SKM-1 treated with dmso at 0.1 percent for 144 hours (cell line): ENCODE results near the gene COL9A2.

Experiments
- DNase-seq: peaks from one replicate; lab custom pipeline; 2025; ENCODE audit not compliant: unreplicated experiment; lab: John Stamatoyannopoulos, UW

Gene COL9A2

DNA sequence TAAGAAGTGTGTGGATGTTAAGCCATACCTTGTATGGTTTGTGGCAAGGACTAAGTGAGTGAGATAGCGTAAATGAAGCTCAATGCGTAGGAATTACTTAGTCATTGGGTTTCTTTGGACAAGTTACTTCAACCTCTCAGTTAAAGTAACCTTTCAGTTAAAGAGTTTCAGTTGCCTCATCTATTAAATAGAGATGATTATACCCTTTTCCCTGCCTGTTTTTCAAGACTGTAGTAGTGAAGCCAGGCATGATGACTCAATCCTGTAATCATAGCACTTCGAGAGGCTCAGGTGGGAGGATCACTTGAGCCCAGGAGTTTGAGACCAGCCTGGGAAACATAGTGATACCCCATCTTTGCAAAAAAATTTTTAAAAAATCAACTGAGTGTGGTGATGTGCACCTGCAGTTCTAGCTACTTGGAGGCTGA, 52.7 kb downstream of the COL9A2 start:
- no peak for DNase-seq

DNA sequence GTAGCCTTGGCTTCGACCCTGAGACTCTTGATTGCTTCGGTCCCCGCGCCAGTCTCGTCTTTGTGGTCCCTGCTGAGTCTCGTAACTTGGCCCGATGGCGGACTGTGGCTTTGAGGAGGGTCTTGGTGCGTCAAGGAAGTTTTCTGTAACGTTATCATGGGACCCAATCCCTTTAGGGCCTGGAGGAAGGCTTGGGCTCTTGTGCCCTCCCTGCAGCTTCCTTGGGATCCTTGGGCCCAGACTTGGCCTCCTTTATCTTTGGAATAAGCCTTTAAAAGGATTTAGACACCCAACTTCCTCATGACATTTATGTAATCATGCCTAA, 58.7 kb downstream of the COL9A2 start:
- DNase-seq, result no peak

DNA sequence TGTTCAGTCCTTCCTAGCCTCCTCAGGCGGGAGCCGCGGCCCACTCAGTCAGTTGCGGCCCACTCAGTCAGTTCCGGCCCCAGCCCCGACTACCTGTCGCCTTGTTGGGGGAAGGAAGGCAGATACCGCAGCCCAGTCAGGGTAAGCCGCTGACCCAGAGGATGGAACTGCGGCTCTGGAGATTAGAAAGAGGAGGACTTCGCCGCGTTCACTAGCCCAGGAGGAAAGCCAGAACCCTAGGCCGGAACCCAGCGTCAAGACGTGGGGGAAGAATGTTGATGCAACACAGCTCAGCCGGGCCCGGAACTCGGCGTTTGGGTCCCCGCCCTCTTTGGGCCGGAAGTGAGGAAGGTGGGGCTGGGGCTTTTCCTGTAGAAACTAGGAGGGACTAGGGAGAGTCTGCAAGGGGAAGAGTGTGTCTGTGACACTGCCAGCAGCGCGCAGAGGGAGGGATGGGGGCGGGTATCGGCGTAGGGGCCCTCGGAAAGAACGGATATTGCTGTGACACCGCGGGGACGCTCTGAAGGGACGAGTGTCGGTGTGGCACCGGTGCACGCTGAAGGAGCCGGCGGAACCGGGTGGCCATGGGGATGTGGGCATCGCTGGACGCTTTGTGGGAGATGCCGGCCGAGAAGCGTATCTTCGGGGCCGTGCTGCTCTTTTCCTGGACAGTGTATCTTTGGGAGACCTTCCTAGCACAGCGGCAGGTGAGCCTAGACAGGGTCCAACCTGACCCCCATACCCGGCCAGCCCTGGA, 59.2 kb downstream of the COL9A2 start, which contains the start of gene ZMPSTE24:
Gene ZMPSTE24 (plus strand): TSS at position 549 of the 757 bp plus-strand sequence. CDS start 36 bp downstream, at position 585.
- DNase-seq, result peak; percentile 95

DNA sequence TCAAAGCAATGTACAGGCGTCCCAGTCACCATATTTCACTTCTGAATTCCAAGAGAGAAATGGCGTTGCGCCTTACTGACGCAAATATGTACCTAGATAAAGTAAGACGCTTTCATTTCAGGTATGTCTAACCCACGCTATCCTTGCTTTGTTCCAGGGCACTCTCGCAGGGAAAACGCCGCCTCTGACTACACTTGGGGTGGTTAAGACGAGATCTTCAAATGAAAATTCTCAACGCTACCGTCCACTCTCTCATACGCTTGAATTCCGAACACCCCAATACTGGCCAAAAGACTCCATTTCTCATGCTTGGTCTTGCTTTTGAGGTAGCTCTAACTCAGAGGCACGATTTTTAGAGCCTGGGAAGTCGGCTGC, 59.8 kb downstream of the COL9A2 start:
- DNase-seq, result no peak

DNA sequence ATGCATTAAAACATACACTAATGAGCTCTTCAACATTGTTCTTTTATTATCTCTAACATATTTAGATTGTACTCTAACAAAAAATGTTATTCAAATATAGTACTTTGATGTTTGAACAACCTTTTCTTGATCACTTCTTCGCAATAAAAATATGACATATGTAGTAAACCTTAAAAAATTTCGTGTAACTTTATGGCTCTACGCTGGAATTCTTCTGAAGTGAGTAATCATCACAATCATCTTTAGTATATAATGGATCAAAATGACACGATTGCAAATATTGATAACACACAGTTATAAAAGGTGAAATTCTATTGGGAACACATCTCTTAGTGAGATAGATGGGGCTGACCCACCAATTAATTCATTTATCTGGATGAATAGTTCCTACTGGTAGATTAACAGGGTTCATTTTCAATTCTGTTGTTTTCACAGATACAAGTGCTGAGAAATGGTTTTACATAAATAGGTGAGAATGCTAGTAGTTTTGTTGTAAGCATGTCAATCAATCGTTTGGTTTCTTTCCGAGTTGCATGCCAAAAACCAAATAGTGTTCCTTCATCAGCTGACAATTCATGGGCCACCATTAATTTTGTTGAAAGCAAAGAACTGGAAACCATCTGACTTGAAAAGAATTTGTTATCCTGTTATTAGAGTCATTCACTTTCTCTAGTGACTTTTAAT, 60.5 kb downstream of the COL9A2 start:
- no peak for DNase-seq

DNA sequence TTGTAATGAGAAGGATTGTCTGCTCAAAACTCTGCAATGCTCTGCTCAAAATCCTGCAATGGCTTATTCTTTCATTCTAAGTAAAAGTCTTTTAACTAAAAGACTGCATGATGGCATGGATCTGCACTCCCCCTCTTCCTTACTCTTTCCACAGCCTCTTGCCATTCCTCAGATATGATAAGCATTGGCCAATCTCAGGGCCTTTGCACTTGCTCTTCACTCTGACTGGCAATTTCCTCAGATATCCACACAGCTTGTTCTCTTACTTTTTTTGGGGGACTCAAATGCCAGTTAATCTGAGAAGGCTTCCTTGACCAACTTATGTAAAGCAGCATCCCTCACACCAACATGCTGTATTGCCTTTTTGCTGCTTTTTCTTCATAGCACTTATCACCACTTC, 61.9 kb downstream of the COL9A2 start:
- no peak for DNase-seq

DNA sequence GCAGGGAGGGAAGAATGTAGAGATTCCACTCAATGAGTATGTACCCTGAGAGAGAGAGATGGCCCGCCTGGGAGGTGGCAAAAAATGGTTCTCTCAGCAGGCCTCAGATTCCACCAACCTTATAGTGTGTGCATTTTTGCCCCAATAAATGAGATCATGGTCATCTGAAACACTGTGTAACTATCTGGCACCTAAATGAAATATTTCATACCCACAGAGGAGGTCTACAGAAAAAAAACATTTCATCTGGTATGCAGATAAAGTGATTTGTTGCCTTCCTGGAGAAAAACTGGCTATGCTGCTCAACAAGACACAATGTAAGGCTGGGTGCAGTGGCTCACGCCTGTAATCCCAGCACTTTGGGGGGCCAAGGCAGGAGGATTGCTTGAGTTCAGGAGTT, 64.5 kb downstream of the COL9A2 start:
- DNase-seq, result no peak

DNA sequence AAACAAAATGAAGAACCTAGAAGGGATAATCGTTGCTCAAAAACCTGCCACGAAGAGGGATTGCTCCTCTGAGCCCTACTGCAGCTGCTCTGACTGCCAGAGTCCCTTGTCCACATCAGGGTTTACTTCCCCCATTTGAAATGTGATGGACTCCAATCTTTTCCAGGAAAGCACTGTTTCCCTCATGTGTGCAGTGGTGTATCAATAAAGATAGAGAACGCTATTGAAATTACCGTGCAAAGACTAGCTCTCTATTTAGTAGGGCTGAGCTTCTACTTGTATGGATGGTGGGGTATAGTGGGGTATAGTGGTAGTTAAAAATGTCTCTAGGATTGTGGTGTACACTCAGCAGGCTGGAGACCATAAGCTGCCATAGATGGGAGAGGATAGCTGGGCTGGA, 65.6 kb downstream of the COL9A2 start:
- no peak for DNase-seq
